Stimulated activated naive CD8-positive, alpha-beta T cell treated with anti-CD3 and anti-CD28 coated beads, Interleukin-15, amount 100 ng/mL, for 72 hours (primary cell): ENCODE data around the gene NBPF3.
"Not testable (repeated sequence)": the region's sequence is repeated elsewhere in the genome, so short reads cannot be mapped to it uniquely, and the experiment has no call there.

ENCODE experiments used
- ATAC-seq: fragments of 150-1000 bp; cut with Tn5 transposase; 2 replicates; pipeline ENCODE4 v1.10.0; 2021; ENCODE audit warnings: mild to moderate bottlenecking, moderate library complexity
- DNase-seq, 2 donors: peaks; one replicate each; pipeline ENCODE4 v3.0.0; 2021 to 2022
- H3K27ac Mint-ChIP-seq, 2 donors: one replicate each; pipeline ENCODE4 v1.8.0; 2022; ENCODE audit warnings: mild to moderate bottlenecking in 2 of 2, mixed read lengths in 2 of 2, moderate library complexity in 2 of 2
- H3K27me3 Mint-ChIP-seq: one replicate; pipeline ENCODE4 v1.8.0; 2022; ENCODE audit warnings: mixed read lengths
- H3K4me1 Mint-ChIP-seq: one replicate; pipeline ENCODE4 v1.8.0; 2022; ENCODE audit warnings: mild to moderate bottlenecking, mixed read lengths
- H3K4me3 Mint-ChIP-seq, 2 donors: one replicate each; pipeline ENCODE4 v1.8.0; 2022; ENCODE audit warnings: mild to moderate bottlenecking in 2 of 2, mixed read lengths in 2 of 2, moderate library complexity in 1 of 2
- H3K9me3 Mint-ChIP-seq, 2 donors: one replicate each; pipeline ENCODE4 v1.8.0; 2022; ENCODE audit warnings: mixed read lengths in 2 of 2

The NBPF3 gene

DNA sequence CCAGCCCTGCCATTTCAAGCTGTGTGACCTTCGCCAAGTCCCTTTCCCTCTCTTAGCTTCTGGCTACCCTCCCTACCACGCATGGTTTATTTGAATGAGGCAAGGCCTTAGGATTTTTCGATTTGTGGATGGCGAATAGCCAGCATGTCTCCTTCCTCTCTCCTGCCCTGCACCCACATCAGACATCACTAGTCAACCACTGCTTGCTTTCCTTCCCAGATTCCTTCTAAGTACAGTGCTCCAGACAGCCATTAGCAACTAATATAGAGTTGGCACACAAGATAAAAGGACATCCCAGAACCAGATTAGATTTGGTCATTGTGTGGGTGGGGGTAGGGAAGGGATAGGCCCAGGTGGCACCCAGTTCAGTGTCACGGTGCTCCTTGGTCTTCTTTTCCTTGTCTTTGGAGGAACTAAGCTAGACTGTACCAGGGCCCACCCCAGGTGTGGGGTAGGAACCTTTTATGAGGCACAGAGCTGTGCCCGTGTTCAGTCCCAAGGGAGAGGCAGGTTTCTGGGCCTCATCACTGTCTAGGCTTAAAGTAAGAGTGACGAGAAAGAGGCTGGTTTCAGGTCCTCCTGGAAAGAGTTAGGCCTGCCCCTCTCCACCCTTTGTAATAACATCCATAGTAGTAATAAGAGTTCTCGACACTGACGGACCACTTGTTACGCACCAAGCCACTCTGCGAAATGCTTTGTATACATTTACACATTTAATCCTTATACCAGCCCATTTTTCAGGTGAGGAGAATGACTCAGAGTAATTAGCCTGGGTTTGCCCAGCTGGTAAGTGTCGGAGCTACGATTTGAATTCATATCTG, 77.9 kb downstream of the NBPF3 start:
- DNase-seq (no peak), ATAC-seq (no peak)
- Mint-ChIP-seq H3K9me3 (no peaks in the 10 kb centered on the region), H3K27me3 (peaks cover 11% of the 10 kb centered on the region), H3K4me1 (no peaks in the 10 kb centered on the region), H3K27ac (no peak overlapping the region), H3K4me3 (no peak overlapping the region)

DNA sequence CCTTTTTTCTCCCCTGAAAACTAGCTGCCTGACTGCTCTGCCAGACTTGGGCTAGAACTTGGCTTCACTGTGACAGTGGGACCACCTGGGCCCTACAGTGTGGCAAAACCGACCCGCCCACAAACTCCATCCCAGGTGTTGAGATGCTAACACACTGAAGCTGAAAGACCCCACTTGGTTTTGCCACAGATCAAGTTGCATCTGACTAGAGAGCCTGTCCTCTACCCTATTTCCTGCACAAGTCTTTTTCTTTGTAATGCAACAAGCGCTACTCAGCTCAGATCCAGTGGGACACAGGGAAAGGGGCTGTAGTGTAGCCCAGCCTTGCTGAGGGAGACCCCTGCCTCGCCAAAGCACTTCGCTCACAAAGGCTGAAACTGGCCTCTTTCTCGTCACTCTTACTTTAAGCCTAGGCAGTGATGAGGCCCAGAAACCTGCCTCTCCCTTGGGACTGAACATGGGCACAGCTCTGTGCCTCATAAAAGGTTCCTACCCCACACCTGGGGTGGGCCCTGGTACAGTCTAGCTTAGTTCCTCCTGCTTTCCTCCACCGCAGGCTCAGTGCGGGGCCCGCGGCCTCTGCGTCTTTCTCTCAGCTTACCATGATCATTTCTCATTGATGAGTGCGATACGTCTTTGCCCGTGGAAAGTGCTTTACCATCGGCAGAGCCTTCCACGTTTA, 79.0 kb downstream of the NBPF3 start:
- H3K4me1 Mint-ChIP-seq: no peaks in the 10 kb centered on the region
- no peak for ATAC-seq
- no peak overlapping the region for H3K4me3 Mint-ChIP-seq
- H3K27ac Mint-ChIP-seq: no peak overlapping the region
- H3K27me3 Mint-ChIP-seq: peaks cover 11% of the 10 kb centered on the region
- DNase-seq: no peak
- no peaks in the 10 kb centered on the region for H3K9me3 Mint-ChIP-seq

DNA sequence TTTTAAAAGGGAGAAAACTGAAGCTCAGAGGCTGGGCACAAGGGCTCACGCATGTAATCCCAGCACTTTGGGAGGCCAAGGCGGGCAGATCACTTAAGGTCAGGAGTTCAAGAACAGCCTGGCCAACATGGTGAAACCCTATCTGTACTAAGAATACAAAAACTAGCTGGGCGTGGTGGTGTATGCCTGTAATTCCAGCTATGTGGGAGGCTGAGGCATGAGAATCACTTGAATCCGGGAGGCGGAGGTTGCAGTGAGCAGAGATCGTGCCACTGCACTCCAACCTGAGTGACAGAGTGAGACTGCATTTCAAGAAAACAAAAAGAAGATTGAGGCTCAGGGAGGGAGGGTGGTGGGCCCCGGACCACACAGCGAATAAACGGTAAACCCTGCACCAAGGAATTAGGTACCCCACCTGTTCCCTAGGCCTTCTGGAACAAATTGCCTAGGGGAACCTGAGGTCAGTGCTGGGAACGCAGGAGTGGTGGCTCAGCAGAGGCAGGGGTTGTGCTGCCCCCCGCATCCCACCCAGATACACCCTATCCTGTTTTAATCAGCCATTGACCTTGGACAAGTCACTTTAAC, 79.6 kb downstream of the NBPF3 start:
- peak overlapping the region in 1 of 2 donors; percentile 54 for H3K27ac Mint-ChIP-seq
- not testable (repeated sequence) for ATAC-seq, H3K4me1 Mint-ChIP-seq

DNA sequence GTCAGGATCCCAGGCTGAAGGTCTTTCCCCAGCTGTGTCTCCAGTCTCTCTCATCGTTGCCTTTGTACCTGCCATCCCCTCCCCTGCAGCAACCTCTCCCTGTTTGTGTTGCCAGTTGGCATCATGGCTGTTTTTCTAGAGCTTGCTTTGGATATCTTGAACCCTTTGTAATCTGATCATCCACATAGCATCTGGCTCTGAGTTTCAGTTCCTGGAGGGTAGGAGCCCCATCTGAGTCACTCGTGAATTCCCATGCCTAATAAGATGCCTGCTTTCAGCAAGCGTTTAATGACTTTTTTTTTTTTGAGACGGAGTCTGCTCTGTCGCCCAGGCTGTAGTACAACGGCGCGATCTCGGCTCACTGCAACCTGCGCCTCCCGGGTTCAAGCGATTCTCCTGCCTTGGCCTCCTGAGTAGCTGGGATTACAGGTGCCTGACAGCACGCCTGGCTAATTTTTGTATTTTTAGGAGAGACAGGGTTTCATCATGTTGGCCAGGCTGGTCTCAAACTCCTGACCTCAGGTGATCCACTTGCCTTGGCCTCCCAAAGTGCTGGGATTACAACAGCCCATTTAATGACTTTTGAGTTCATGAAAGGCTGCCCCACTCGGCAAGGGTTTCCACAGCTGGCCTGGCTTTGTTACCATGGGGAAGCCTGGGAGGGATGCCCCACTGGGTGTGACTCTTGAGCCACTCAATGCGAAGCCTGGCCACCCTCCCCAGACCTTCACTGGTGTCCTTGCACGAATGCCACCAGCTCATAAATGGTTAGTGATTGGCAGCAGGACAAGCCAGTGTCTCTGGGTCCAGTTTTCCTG, 81.2 kb downstream of the NBPF3 start:
- H3K27ac Mint-ChIP-seq: no peak overlapping the region
- no peaks in the 10 kb centered on the region for H3K9me3 Mint-ChIP-seq
- DNase-seq (no peak), ATAC-seq (no peak)
- H3K4me3 Mint-ChIP-seq: no peak overlapping the region
- peaks cover 4% of the 10 kb centered on the region for H3K27me3 Mint-ChIP-seq
- no peaks in the 10 kb centered on the region for H3K4me1 Mint-ChIP-seq

More for the DNA sequence above, 79.6 kb downstream of the NBPF3 start:
- H3K27me3 Mint-ChIP-seq: peaks cover 11% of the 10 kb centered on the region
- not testable (repeated sequence) for H3K9me3 Mint-ChIP-seq, DNase-seq, H3K4me3 Mint-ChIP-seq

DNA sequence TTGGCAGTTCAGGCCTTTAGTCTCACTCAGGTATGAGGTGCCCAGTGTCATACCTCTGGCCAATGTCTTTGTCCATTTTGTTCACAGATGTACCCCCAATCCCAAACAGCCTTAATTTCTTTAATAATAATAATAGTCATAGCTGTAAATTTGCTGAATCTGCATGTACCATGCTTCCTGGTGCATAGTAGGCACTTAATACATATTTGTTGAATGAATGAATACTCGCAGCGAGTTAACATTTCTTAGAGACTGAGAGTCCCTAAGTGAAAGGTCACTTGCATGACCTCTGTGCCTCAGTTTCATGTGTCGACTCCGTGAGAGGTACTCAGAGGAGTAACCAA, 81.8 kb downstream of the NBPF3 start:
- H3K27ac Mint-ChIP-seq: no peak overlapping the region
- DNase-seq: no peak
- H3K4me1 Mint-ChIP-seq: peaks cover 3% of the 10 kb centered on the region
- no peaks in the 10 kb centered on the region for H3K27me3 Mint-ChIP-seq
- no peaks in the 10 kb centered on the region for H3K9me3 Mint-ChIP-seq
- no peak for ATAC-seq
- H3K4me3 Mint-ChIP-seq: no peak overlapping the region

DNA sequence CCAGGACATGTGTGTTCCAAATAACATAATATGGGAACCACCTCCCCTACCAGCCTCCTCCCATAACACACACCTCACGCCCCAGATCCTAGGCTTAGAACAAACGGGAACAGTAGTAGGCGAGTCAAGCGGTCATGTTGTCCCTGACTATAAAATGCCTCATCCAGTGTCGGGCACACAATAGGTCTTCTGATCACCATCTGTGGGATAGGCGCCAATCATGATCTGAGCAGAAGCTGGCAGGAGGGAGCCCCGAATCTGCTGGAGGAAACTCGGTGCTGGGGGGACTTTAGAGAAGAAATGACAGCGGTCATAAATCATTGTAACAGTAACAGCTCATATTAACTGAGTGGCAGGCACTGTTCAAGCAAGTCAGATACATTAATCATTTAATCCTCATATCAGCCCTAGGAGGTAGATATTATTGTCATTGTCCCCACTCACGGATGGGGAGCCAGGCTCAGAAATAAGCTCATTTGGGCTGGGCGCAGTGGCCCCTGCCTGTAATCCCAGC, 82.6 kb downstream of the NBPF3 start:
- Mint-ChIP-seq H3K9me3 (no peaks in the 10 kb centered on the region), H3K4me1 (peaks cover 6% of the 10 kb centered on the region), H3K27ac (no peak overlapping the region), H3K27me3 (no peaks in the 10 kb centered on the region), H3K4me3 (no peak overlapping the region)
- DNase-seq: no peak
- ATAC-seq: no peak

DNA sequence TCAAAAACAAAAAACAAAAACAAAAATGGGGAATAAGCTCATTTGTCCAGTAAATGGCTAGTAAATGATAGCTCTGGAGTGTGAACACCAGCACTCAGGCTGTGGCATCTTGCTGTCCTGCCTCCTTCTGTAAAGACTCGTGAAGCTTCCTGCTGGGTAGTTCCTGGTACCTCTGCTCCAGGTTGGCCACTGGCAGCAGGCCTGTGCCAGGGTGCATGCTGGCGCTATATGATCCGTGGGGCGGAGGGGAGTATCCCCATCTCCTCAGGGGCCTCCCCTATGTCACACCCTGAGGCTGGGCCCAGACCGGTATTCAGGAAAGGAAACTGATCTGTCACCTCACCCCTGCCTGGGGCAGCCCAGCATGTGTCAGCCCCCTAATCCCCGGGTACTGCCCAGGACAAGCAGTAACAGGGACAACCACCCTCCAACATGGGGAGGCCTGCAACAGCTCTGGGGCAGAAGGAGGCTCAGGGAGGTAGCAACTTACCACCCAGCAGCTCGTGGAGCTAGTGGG, 83.4 kb downstream of the NBPF3 start:
- Mint-ChIP-seq H3K27ac (no peak overlapping the region), H3K9me3 (no peaks in the 10 kb centered on the region), H3K4me3 (no peak overlapping the region), H3K27me3 (no peaks in the 10 kb centered on the region), H3K4me1 (peaks cover 6% of the 10 kb centered on the region)
- DNase-seq (no peak), ATAC-seq (no peak)

DNA sequence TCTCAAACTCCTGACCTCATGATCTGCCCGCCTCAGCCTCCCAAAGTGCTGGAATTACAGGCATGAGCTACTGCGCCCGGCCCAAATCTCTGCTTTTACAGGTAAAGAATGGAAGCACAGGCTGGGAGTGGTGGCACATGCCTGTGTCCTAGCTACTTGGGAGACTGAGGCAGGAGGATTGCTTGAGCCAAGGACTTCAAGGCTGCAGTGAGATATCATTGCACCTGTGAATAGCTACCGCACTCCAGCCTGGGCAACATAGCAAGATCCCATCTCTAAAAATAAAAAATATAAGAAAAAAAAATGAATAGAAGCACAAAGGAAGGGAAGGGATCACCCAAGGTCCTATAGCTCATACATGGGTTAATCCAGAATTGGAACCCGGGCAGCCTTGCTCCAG, 84.3 kb downstream of the NBPF3 start:
- Mint-ChIP-seq H3K27ac (no peak overlapping the region), H3K4me1 (peaks cover 6% of the 10 kb centered on the region), H3K9me3 (no peaks in the 10 kb centered on the region), H3K27me3 (no peaks in the 10 kb centered on the region), H3K4me3 (no peak overlapping the region)
- DNase-seq: no peak
- ATAC-seq: no peak

DNA sequence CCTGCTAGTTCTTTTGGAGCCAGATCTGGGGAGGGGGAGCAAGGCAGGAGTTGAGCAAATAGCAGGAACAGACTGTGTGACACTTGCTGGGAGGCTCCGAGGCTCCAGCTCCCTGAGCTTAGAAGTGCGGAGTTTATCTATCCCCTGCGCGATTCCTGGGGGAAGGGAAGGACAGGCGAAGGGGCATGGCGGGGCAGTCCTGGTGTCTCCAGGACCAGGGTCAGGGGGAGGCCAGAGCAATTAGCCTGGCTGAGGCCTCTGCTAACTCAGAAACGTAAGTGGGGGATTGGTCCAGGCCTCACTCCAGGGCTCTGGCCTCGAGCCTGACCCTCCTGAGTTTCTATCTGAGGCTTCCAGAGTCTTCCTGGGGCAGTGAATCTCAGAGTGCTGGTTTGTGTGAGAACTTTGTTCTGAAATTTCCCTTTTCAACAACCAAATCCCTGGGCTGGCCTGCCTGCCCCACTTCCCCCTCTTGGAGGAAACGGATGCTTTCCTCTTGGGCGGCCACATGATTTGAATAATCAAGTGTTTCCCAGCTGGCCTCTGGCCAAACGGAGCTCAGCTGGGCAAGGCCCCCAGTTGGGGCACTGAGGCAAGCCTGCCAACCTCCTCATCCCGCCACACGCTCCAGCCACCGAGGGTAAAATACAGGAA, 84.9 kb downstream of the NBPF3 start:
- Mint-ChIP-seq H3K27ac (no peak overlapping the region), H3K4me1 (peaks cover 6% of the 10 kb centered on the region), H3K27me3 (peaks cover 6% of the 10 kb centered on the region), H3K9me3 (no peaks in the 10 kb centered on the region), H3K4me3 (no peak overlapping the region)
- DNase-seq: no peak
- no peak for ATAC-seq

DNA sequence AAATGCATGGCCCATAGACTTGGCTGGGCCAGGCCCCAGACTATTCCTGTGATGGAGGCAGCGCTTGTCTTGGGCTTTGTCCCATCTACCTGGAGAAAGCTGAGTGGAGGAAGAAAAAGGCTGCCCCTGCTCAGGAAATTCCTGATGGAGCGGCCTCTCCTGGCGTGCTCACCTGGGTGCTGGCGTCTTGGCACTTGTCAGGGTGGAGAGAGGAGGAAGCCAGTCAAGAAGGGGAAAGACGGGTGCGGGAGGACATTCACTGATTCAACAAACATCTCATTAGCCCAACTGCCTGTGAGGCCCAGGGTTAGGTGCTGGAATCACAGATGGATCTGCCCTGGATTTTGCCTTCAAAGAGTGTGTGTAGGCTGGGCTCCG, 85.4 kb downstream of the NBPF3 start:
- H3K27me3 Mint-ChIP-seq: peaks cover 11% of the 10 kb centered on the region
- no peak overlapping the region for H3K27ac Mint-ChIP-seq
- DNase-seq (no peak), ATAC-seq (no peak)
- H3K9me3 Mint-ChIP-seq: no peaks in the 10 kb centered on the region
- H3K4me1 Mint-ChIP-seq: peaks cover 6% of the 10 kb centered on the region
- H3K4me3 Mint-ChIP-seq: no peak overlapping the region

DNA sequence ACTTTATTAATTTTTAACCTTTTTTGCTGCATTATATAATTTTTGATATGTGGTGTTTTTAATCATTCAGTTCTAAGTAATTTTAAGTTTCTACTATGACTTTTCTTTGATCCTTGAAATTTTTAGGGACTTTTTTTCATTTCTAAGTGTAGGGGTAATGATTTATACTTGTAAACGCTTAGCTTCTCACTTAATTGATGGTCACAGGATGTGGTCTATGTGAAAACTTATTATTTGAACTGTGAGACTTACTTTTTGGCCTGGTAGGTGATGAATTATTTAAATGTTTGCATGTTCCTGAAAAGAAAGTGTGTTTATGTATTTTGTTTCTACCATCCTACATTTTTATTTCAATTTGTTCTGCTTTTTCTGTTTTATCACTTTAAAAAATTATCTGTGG, 86.5 kb downstream of the NBPF3 start:
- Mint-ChIP-seq H3K4me3 (no peak overlapping the region), H3K27me3 (peaks cover 20% of the 10 kb centered on the region), H3K27ac (no peak overlapping the region), H3K9me3 (no peaks in the 10 kb centered on the region), H3K4me1 (peaks cover 6% of the 10 kb centered on the region)
- ATAC-seq: no peak
- DNase-seq: no peak

DNA sequence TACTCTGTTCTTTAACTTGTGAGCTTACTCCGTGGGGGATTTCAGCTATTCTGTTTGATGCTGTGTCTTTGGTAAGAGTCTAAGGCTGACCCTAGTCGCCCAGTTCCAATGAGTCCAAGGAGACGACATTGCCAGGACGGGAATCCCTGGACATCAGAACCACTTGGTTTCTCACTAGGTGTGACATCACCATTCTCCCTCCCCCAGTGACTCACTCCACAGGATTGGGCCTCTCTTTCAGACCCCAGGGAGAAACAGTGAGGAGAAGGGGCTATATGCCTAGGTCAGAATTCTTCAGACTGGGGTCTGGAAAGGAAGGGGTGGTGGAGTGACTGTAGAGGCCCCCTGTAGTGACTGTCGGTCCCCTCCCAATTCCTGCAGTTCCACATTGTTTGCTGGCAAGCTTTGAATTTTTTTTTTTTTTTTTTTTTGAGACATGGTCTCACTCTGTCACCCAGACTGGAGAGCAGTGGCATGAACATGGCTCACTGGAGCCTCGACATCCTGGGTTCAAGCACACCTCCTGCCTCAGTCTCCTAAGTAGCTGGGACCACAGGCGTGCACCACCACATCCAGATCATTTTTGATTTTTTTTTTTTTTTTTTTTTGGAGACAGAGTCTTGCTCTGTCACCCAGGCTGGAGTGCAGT, 90.6 kb downstream of the NBPF3 start:
- ATAC-seq (no peak), DNase-seq (no peak)
- no peak overlapping the region for H3K27ac Mint-ChIP-seq
- peaks cover 6% of the 10 kb centered on the region for H3K4me1 Mint-ChIP-seq
- no peaks in the 10 kb centered on the region for H3K9me3 Mint-ChIP-seq
- H3K4me3 Mint-ChIP-seq: no peak overlapping the region
- H3K27me3 Mint-ChIP-seq: peaks cover 51% of the 10 kb centered on the region

DNA sequence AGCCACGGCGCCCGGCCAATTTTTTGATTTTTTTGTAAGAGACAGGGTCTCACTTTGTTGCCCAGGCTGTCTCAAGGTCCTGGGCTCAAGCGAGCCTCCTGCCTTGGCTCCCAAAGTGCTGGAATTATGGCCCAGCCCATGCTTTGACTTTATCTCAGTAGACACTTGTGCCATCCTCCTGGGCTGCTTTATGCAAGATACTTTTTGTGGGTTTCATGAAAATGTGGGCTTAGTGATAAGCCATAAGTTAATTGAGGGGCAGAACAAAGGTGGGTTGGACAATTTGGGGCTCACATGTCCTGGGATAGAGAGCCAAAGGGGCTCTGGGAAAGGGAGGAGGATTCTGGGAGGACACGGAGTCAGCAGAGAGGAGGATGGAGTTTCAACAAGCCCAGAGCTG, 91.3 kb downstream of the NBPF3 start:
- Mint-ChIP-seq H3K27ac (no peak overlapping the region), H3K9me3 (no peaks in the 10 kb centered on the region), H3K4me1 (peaks cover 6% of the 10 kb centered on the region), H3K4me3 (no peak overlapping the region), H3K27me3 (peaks cover 55% of the 10 kb centered on the region)
- ATAC-seq (no peak), DNase-seq (no peak)

DNA sequence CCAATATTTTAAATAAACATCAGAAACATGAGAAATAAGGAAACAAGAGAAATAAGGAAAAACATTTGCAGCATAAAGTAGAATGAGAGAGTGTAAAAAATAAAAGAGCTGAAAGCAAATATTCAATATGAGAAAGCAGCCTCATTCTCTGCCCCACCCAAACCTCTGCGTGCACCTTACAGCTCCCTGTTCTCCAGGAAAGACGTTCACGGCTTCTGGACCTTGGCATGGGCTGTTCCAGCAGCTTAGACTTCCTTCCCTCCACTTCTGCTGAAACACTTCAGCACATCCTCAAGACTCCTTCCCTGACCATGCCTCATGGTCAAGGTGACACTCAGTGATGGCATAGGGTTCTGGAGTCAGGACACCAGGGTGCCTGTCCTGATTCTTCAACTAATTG, 92.6 kb downstream of the NBPF3 start:
- Mint-ChIP-seq H3K9me3 (no peaks in the 10 kb centered on the region), H3K27me3 (peaks cover 59% of the 10 kb centered on the region), H3K4me3 (no peak overlapping the region), H3K27ac (no peak overlapping the region), H3K4me1 (no peaks in the 10 kb centered on the region)
- ATAC-seq (no peak), DNase-seq (no peak)
